Brain pericyte (primary cell): ENCODE data around the gene HORMAD2.

Source experiments
- DNase-seq: peaks from one replicate; pipeline ENCODE4 v3.0.0-alpha.2; 2012; ENCODE audit warnings: low read depth, low spot score

HORMAD2 gene

GRCh38 chr22:30225220-30225927, 145.1 kb downstream of the HORMAD2 start:
- no peak for DNase-seq

GRCh38 chr22:30226192-30226832, 146.0 kb downstream of the HORMAD2 start:
- DNase-seq: no peak
